Left ventricle myocardium inferior (tissue), 1 donor: Measurements from ENCODE around the gene MT1G. TPM values are rescaled to one million over a fixed set of nuclear protein-coding genes. Genes with fewer than 3 reads are reported as not detected.
"Not testable (repeated sequence)": the region's sequence is repeated elsewhere in the genome, so short reads cannot be mapped to it uniquely, and the experiment has no call there.

ENCODE experiments used
- DNase-seq: peaks from one replicate; pipeline ENCODE4 v3.0.0-alpha.2; 2020
- H3K27ac ChIP-seq: fragments of 200-600 bp; replicated peaks from 2 replicates; pipeline ENCODE4 v1.8.0; 2021
- H3K27me3 ChIP-seq: fragments of 200-600 bp; 2 replicates; pipeline ENCODE4 v1.8.0; 2021; ENCODE audit warnings: low read depth
- H3K36me3 ChIP-seq: fragments of 200-600 bp; 2 replicates; pipeline ENCODE4 v1.8.0; 2021
- H3K4me1 ChIP-seq: fragments of 200-600 bp; 2 replicates; pipeline ENCODE4 v1.8.0; 2021
- H3K4me3 ChIP-seq: fragments of 200-600 bp; 2 replicates; pipeline ENCODE4 v1.8.0; 2021; ENCODE audit warnings: mild to moderate bottlenecking, moderate library complexity
- H3K9me3 ChIP-seq: fragments of 200-600 bp; replicated peaks from 2 replicates; pipeline ENCODE4 v1.8.0; 2021
- CTCF ChIP-seq: fragments of 200-600 bp; IDR thresholded peaks from 2 replicates; pipeline ENCODE4 v1.8.0; 2021; ENCODE audit warnings: antibody characterized with exemption, mild to moderate bottlenecking, borderline replicate concordance
- intact Hi-C: fragments of 100-400 bp; cut with micrococcal nuclease; formaldehyde crosslinking; loops from one replicate; pipeline ENCODE4 v1.11.0; 2022
- total RNA-seq: library from RNA; stranded (reverse); fragmentation: NEBNext Ultra II Directional; extraction: Animal tissue kit (Norgen Biotek cat#: 25700); gene quantifications from one replicate; pipeline ENCODE4 v1.2.1, GENCODE V29; 2021
- donor health status: DM: no; HTN: yes; CAD: no; lungs with severe emphysema.

MT1G gene
- total RNA-seq, 1 donor from 2014 or later = not detected

- DNase-seq = peak; percentile 96
- peak within 1 kb of the TSS; percentile 80 for H3K4me3 ChIP-seq
- no peaks in the 10 kb centered on the region for H3K36me3 ChIP-seq
- TF ChIP-seq CTCF = no peak
- peaks cover 67% of the 10 kb centered on the region for H3K4me1 ChIP-seq
- H3K27ac ChIP-seq = peak within 1 kb of the TSS; percentile 94
- no peaks in the 10 kb centered on the region for H3K27me3 ChIP-seq
- H3K9me3 ChIP-seq = peaks cover 7% of the 10 kb centered on the region
- intact Hi-C loops = no loop called here
These were observed 14.3 kb upstream of the MT1G start, which contains the start of gene MT1X for GRCh38 chr16:56681939-56682702. TSS of gene MT1X (plus strand) at chr16:56682470. CDS start at chr16:56682541, 71 bp downstream.

DNA sequence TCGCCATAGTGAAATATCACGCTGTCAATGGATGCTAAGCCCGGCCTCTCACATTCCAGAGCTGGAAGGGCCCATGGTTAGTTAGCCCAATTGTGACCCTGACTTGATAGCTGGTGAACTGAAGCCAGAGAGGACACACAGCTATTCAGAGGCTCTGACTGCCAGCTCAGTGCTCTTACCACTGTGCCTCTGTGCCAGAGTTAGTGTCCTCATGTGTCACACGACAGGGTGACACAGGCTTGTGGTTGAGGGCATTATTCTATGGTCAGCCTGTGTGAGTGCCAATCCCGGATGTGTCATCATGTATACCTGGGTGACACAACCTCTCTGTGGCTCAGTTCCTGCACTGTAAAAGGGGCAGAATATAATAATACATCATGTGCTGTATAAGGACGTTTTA, 12.0 kb upstream of the MT1G start:
- H3K27ac ChIP-seq = peak overlapping the region; percentile 94
- intact Hi-C loops = no loop called here
- H3K9me3 ChIP-seq = no peaks in the 10 kb centered on the region
- H3K27me3 ChIP-seq = peaks cover 23% of the 10 kb centered on the region
- peaks cover 67% of the 10 kb centered on the region for H3K4me1 ChIP-seq
- no peaks in the 10 kb centered on the region for H3K36me3 ChIP-seq
- no peak for TF ChIP-seq CTCF
- DNase-seq = no peak
- no peak overlapping the region for H3K4me3 ChIP-seq

DNA sequence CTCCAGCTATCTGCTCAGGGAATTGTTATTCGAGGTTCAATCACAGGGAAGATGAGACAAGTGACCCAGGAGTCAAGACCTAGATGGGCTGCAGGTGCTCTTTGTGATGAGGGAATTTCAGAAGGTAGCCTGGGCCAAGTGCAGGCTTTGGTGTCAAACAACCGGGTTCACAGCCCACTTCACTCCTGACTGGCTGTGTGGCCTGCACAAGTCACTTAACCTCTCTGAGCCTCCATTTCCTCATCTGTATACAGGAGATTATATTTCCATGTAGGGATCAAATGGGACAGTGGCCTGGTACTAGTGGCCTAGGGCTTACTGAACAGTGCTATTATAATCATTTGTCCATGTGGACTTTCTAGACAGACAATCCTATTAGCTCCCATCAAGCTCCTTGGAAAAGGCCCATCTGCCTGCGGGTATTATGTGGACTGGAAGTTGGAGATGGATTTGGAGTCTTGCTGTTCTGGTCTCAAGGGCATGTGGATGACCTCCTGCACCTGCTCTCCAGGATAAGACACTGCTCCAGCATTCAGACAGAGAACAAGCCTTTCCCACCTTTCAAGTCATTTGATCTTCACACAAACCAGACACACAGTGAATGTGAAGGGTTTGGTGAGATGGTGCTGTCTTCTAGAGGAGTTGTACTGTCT, 11.3 kb upstream of the MT1G start:
- Histone ChIP-seq H3K36me3 (no peaks in the 10 kb centered on the region), H3K27ac (peak overlapping the region; percentile 94), H3K4me3 (no peak overlapping the region), H3K9me3 (no peaks in the 10 kb centered on the region), H3K27me3 (peaks cover 25% of the 10 kb centered on the region), H3K4me1 (peaks cover 61% of the 10 kb centered on the region)
- no peak for DNase-seq
- intact Hi-C loops = no loop called here
- TF ChIP-seq CTCF = no peak

GRCh38 chr16:56677474-56677873, 9.6 kb upstream of the MT1G start:
- no peak overlapping the region for H3K27ac ChIP-seq
- no peaks in the 10 kb centered on the region for H3K9me3 ChIP-seq
- no peak for TF ChIP-seq CTCF
- peaks cover 42% of the 10 kb centered on the region for H3K27me3 ChIP-seq
- DNase-seq = no peak
- H3K4me1 ChIP-seq = peaks cover 44% of the 10 kb centered on the region
- H3K36me3 ChIP-seq = no peaks in the 10 kb centered on the region
- intact Hi-C loops = no loop called here
- no peak overlapping the region for H3K4me3 ChIP-seq

GRCh38 chr16:56675685-56676210, 7.9 kb upstream of the MT1G start:
- Histone ChIP-seq H3K27me3 (peaks cover 59% of the 10 kb centered on the region), H3K4me3 (peak overlapping the region; percentile 55), H3K4me1 (peaks cover 30% of the 10 kb centered on the region), H3K36me3 (no peaks in the 10 kb centered on the region), H3K9me3 (no peaks in the 10 kb centered on the region), H3K27ac (no peak overlapping the region)
- no peak for DNase-seq
- intact Hi-C loops = no loop called here
- TF ChIP-seq CTCF = no peak

DNA sequence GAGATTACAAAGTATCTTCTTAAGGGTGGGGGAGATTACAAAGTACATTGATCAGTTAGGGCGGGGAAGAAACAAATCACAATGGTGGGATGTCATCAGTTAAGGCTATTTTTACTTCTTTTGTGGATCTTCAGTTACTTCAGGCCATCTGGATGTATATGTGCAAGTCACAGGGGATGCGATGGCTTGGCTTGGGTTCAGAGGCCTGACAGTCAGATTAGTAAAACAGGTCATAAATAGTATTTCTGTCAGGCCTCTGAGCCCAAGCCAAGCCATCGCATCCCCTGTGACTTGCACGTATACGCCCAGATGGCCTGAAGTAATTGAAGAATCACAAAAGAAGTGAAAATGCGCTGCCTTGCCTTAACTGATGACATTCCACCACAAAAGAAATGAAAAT, 6.7 kb upstream of the MT1G start:
- H3K36me3 ChIP-seq, DNase-seq, H3K4me3 ChIP-seq, H3K9me3 ChIP-seq, H3K27ac ChIP-seq, intact Hi-C loops: not testable (repeated sequence)
- peaks cover 71% of the 10 kb centered on the region for H3K27me3 ChIP-seq
- peaks cover 24% of the 10 kb centered on the region for H3K4me1 ChIP-seq
